Calu3 (cell line): ENCODE data around the gene SGTA. TPM values are rescaled to one million over a fixed set of nuclear protein-coding genes. Genes with fewer than 3 reads are reported as not detected.

ENCODE experiments used
- BruUV-seq: library from RNA; stranded (reverse); fragments of 400-500 nt; replicated peaks from 2 replicates; lab custom pipeline; 2021; lab: Mats Ljungman, UMichigan
- CTCF ChIA-PET: fragments of 300-600 bp; sonication (Branson Sonifier 250); formaldehyde crosslinking; loops from one replicate; lab custom pipeline; 2022; ENCODE audit warnings: antibody characterized with exemption; lab: Charles Lee
- DNase-seq: peaks from one replicate; pipeline ENCODE4 v3.0.0; 2022
- H3K27ac Mint-ChIP-seq: one replicate; pipeline ENCODE4 v1.8.0; 2022; ENCODE audit warnings: mixed read lengths; ENCODE audit not compliant: unreplicated experiment
- H3K27me3 Mint-ChIP-seq: one replicate; pipeline ENCODE4 v1.8.0; 2022; ENCODE audit warnings: mixed read lengths; ENCODE audit not compliant: unreplicated experiment
- H3K36me3 Mint-ChIP-seq: one replicate; pipeline ENCODE4 v1.8.0; 2022; ENCODE audit warnings: mild to moderate bottlenecking, moderate library complexity, mixed read lengths; ENCODE audit not compliant: insufficient read depth, unreplicated experiment
- H3K4me1 Mint-ChIP-seq: one replicate; pipeline ENCODE4 v1.8.0; 2022; ENCODE audit warnings: mild to moderate bottlenecking, low read depth, mixed read lengths; ENCODE audit not compliant: unreplicated experiment
- H3K4me3 Mint-ChIP-seq: one replicate; pipeline ENCODE4 v1.8.0; 2022; ENCODE audit warnings: mild to moderate bottlenecking, low read depth, moderate library complexity, mixed read lengths; ENCODE audit not compliant: unreplicated experiment
- H3K9me3 Mint-ChIP-seq: one replicate; pipeline ENCODE4 v1.8.0; 2022; ENCODE audit warnings: low read depth, mixed read lengths; ENCODE audit not compliant: unreplicated experiment
- intact Hi-C: fragments of 100-400 bp; cut with micrococcal nuclease; formaldehyde crosslinking; loops from one replicate; pipeline ENCODE4 v1.10.0; 2022; ENCODE audit not compliant: unreplicated experiment
- total RNA-seq: library from RNA; stranded (reverse); gene quantifications from 2 replicates; pipeline ENCODE4 v1.2.3, GENCODE V29; 2022
- TF ChIP-seq, protein P1 (sequence below): fragments of 200-600 bp; IDR thresholded peaks from one replicate; pipeline ENCODE4 v1.8.0; 2022; ENCODE audit warnings: antibody characterized with exemption; ENCODE audit not compliant: unreplicated experiment

SGTA gene
- total RNA-seq, 1 experiment from 2014 or later: 44.7 TPM

DNA sequence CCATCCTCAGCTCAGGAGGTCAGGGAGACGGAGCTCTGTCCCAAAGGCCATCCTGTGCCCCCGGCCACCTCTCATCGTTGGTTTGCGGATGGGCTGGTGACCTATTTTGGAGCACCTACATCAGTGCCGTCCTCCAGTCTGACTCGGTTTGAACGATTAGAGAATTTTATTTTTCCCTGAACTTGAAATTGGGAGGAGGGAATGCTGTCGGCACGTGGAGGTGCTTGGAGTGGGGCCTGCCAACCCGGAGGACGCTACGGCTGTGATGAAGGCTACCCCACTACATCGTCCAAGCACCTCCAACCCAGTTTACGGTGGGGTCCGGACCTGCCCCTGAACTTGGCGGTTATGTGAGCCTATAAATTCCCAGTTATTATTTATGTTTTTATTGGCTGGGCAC lies 33.6 kb upstream of the SGTA start:
- intact Hi-C loops: no loop called here
- peaks cover 33% of the 10 kb centered on the region for H3K36me3 Mint-ChIP-seq
- TF ChIP-seq, protein P1, sequence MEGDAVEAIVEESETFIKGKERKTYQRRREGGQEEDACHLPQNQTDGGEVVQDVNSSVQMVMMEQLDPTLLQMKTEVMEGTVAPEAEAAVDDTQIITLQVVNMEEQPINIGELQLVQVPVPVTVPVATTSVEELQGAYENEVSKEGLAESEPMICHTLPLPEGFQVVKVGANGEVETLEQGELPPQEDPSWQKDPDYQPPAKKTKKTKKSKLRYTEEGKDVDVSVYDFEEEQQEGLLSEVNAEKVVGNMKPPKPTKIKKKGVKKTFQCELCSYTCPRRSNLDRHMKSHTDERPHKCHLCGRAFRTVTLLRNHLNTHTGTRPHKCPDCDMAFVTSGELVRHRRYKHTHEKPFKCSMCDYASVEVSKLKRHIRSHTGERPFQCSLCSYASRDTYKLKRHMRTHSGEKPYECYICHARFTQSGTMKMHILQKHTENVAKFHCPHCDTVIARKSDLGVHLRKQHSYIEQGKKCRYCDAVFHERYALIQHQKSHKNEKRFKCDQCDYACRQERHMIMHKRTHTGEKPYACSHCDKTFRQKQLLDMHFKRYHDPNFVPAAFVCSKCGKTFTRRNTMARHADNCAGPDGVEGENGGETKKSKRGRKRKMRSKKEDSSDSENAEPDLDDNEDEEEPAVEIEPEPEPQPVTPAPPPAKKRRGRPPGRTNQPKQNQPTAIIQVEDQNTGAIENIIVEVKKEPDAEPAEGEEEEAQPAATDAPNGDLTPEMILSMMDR: no peak
- CTCF ChIA-PET: no interaction called here
- no peak overlapping the region for H3K4me3 Mint-ChIP-seq
- no peaks in the 10 kb centered on the region for H3K27me3 Mint-ChIP-seq
- H3K9me3 Mint-ChIP-seq: no peaks in the 10 kb centered on the region
- no TSS peak for BruUV-seq
- H3K27ac Mint-ChIP-seq: no peak overlapping the region
- DNase-seq: no peak
- peaks cover 7% of the 10 kb centered on the region for H3K4me1 Mint-ChIP-seq

- CTCF ChIA-PET: no interaction called here
These were observed 32.9 kb upstream of the SGTA start for GRCh38 chr19:2815923-2816322.

DNA sequence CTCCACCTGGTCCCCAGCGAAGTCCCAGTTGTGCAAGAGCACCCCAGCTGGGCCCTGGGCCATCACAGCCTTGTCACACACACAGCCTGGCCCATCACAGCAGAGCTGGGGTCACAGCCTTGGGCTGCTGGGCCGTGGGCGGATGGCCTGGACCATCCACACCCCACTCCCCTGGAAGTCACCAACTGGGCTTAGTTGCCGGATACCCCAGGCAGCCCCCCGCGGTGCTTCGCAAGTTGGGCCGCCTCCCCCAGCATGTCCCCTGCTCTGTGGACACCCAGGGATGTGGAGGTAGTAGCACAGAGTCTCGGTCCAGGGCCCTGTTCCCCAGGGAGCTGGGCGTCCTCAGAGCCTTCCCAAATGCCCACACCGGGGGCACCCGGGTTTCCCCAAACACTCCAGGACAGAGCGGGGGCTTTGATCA lies 32.1 kb upstream of the SGTA start:
- CTCF ChIA-PET: no interaction called here
- intact Hi-C loops: no loop called here
- Mint-ChIP-seq H3K27ac (no peak overlapping the region), H3K36me3 (peaks cover 30% of the 10 kb centered on the region), H3K4me1 (peaks cover 7% of the 10 kb centered on the region), H3K27me3 (no peaks in the 10 kb centered on the region), H3K4me3 (no peak overlapping the region), H3K9me3 (no peaks in the 10 kb centered on the region)
- BruUV-seq: no TSS peak
- no peak for DNase-seq
- TF ChIP-seq, protein P1: no peak

More at GRCh38 chr19:2815923-2816322, 32.9 kb upstream of the SGTA start:
- Mint-ChIP-seq H3K27ac (no peak overlapping the region), H3K4me1 (peaks cover 7% of the 10 kb centered on the region), H3K36me3 (peaks cover 33% of the 10 kb centered on the region), H3K27me3 (no peaks in the 10 kb centered on the region), H3K9me3 (no peaks in the 10 kb centered on the region), H3K4me3 (no peak overlapping the region)
- intact Hi-C loops: no loop called here
- no peak for DNase-seq
- TF ChIP-seq, protein P1: no peak
- no TSS peak for BruUV-seq

DNA sequence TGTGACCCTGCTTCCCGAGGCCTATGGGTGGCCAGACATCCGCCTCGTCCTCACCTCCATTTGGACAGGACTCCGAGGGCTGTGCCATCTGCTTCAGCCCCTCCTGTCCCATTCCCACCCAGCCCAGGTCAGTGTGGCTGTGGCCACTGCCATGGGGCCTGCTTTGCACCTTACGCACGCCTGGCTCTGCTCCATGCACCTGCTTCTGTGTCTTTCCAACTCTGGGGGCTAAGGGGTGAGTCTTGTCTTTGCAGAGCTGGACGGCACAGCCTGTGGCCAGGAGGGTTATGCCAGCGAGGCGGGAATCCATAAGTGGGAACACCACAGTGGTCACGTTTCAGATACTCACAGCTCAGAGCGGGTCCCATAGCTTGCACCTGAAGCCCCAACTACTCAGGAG lies 31.4 kb upstream of the SGTA start:
- Mint-ChIP-seq H3K4me3 (no peak overlapping the region), H3K4me1 (peaks cover 7% of the 10 kb centered on the region), H3K9me3 (no peaks in the 10 kb centered on the region), H3K27ac (no peak overlapping the region), H3K36me3 (peaks cover 23% of the 10 kb centered on the region), H3K27me3 (no peaks in the 10 kb centered on the region)
- intact Hi-C loops: no loop called here
- DNase-seq: no peak
- BruUV-seq: no TSS peak
- CTCF ChIA-PET: no interaction called here
- TF ChIP-seq, protein P1: no peak
